ENCODE data around the gene FICD. TPM values are rescaled to one million over a fixed set of nuclear protein-coding genes. Genes with fewer than 3 reads are reported as not detected.

The FICD gene
- total RNA-seq, 1 donor from 2014 or later = 3.6 TPM

GRCh38 chr12:108515916-108516315, 839 bp downstream of the FICD start:
- TF ChIP-seq, protein P1, sequence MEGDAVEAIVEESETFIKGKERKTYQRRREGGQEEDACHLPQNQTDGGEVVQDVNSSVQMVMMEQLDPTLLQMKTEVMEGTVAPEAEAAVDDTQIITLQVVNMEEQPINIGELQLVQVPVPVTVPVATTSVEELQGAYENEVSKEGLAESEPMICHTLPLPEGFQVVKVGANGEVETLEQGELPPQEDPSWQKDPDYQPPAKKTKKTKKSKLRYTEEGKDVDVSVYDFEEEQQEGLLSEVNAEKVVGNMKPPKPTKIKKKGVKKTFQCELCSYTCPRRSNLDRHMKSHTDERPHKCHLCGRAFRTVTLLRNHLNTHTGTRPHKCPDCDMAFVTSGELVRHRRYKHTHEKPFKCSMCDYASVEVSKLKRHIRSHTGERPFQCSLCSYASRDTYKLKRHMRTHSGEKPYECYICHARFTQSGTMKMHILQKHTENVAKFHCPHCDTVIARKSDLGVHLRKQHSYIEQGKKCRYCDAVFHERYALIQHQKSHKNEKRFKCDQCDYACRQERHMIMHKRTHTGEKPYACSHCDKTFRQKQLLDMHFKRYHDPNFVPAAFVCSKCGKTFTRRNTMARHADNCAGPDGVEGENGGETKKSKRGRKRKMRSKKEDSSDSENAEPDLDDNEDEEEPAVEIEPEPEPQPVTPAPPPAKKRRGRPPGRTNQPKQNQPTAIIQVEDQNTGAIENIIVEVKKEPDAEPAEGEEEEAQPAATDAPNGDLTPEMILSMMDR (IDR thresholded peaks at IDR 0.05; ENCODE audit: unreplicated experiment) = no peak
- Mint-ChIP-seq H3K27ac (no peak overlapping the region), H3K9me3 (no peaks in the 10 kb centered on the region), H3K4me3 (peak overlapping the region; percentile 88), H3K4me1 (peaks cover 18% of the 10 kb centered on the region), H3K36me3 (peaks cover 15% of the 10 kb centered on the region), H3K27me3 (ENCODE audit: low read depth) (no peaks in the 10 kb centered on the region)
- no peak for DNase-seq (ENCODE audit: low spot score in 2 of 2, unreplicated experiment in 2 of 2)

DNA sequence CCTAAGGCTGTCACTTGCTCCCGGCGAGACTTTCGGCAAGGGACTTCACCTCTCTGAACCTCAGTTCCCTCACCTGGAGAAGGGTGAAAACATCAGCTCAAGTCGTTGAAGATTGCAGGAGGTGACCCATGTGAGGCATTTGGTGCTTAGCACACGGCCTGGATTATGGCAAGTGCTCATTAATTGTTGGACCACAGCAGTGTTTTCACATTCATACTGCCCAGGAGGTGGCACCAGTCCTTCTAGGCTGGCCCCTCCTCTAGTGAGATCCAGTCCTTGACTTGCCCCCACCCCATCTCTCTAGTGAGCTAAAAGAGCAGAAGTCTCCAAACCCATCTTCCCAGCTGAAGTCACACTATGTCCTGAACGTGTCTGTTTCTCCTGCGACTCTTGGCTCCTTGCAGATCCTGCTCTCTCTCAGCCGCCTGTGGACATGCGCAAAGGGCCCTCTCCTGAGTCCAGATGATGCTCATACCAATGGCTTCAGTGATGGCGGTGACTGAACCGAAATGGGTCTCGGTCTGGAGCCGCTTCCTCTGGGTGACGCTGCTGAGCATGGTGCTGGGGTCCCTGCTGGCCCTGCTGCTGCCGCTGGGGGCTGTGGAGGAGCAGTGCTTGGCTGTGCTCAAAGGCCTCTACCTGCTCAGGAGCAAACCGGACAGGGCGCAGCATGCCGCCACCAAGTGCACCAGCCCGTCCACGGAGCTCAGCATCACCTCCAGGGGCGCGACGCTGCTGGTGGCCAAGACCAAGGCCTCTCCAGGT, 1.6 kb downstream of the FICD start:
- TF ChIP-seq, protein P1 (IDR thresholded peaks at IDR 0.05; ENCODE audit: unreplicated experiment) = no peak
- Mint-ChIP-seq H3K36me3 (peaks cover 19% of the 10 kb centered on the region), H3K27ac (no peak overlapping the region), H3K4me3 (peak overlapping the region; percentile 88), H3K27me3 (ENCODE audit: low read depth) (no peaks in the 10 kb centered on the region), H3K4me1 (peaks cover 14% of the 10 kb centered on the region), H3K9me3 (no peaks in the 10 kb centered on the region)
- no peak for DNase-seq (ENCODE audit: low spot score in 2 of 2, unreplicated experiment in 2 of 2)

GRCh38 chr12:108517288-108518100, 2.4 kb downstream of the FICD start:
- H3K4me1 Mint-ChIP-seq = peaks cover 10% of the 10 kb centered on the region
- H3K36me3 Mint-ChIP-seq = peaks cover 22% of the 10 kb centered on the region

DNA sequence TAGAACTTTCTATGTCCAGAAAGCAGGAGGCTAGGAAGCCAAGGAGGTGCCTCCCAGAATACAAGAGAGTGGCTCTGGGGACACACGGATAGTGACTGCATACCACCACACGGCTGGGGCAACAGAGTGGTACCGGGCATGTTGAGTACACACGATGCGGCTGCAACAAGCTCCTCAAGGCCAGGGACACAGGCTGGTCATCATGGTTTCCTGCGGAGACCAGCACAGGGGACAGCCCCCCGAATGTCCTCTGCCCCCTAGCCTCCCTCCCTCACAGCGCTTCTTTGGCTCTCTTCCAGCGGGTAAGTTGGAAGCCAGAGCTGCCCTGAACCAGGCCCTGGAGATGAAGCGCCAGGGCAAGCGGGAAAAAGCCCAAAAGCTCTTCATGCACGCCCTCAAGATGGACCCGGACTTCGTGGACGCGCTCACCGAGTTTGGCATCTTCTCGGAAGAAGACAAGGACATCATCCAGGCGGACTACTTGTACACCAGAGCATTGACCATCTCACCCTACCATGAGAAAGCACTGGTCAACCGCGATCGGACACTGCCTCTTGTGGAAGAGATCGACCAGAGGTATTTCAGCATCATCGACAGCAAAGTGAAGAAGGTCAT, 3.1 kb downstream of the FICD start:
- TF ChIP-seq, protein P1 (IDR thresholded peaks at IDR 0.05; ENCODE audit: unreplicated experiment) = no peak
- Mint-ChIP-seq H3K9me3 (no peaks in the 10 kb centered on the region), H3K4me1 (peaks cover 10% of the 10 kb centered on the region), H3K36me3 (peaks cover 22% of the 10 kb centered on the region), H3K4me3 (no peak overlapping the region), H3K27ac (no peak overlapping the region), H3K27me3 (ENCODE audit: low read depth) (no peaks in the 10 kb centered on the region)
- DNase-seq (ENCODE audit: low spot score in 2 of 2, unreplicated experiment in 2 of 2) = no peak

More at GRCh38 chr12:108517288-108518100, 2.4 kb downstream of the FICD start:
- no peak for DNase-seq (ENCODE audit: low spot score in 2 of 2, unreplicated experiment in 2 of 2)
- Mint-ChIP-seq H3K27me3 (ENCODE audit: low read depth) (no peaks in the 10 kb centered on the region), H3K4me3 (peak overlapping the region; percentile 88), H3K9me3 (no peaks in the 10 kb centered on the region), H3K27ac (no peak overlapping the region)
- TF ChIP-seq, protein P1 (IDR thresholded peaks at IDR 0.05; ENCODE audit: unreplicated experiment) = no peak

DNA sequence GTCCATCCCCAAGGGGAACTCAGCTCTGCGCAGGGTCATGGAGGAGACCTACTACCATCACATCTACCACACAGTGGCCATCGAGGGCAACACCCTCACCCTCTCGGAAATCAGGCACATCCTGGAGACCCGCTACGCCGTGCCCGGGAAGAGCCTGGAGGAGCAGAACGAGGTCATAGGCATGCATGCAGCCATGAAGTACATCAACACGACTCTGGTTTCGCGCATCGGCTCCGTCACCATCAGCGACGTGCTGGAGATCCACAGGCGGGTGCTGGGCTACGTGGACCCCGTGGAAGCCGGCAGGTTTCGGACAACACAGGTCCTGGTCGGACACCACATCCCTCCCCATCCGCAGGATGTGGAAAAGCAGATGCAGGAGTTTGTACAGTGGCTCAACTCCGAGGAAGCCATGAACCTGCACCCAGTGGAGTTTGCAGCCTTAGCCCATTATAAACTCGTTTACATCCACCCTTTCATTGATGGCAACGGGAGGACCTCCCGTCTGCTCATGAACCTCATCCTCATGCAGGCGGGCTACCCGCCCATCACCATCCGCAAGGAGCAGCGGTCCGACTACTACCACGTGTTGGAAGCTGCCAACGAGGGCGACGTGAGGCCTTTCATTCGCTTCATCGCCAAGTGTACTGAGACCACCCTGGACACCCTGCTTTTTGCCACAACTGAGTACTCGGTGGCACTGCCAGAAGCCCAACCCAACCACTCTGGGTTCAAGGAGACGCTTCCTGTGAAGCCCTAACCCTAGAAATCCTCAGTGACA, 3.8 kb downstream of the FICD start:
- Mint-ChIP-seq H3K9me3 (no peaks in the 10 kb centered on the region), H3K36me3 (peaks cover 26% of the 10 kb centered on the region), H3K27me3 (ENCODE audit: low read depth) (no peaks in the 10 kb centered on the region), H3K4me3 (no peak overlapping the region), H3K27ac (no peak overlapping the region), H3K4me1 (peaks cover 10% of the 10 kb centered on the region)
- TF ChIP-seq, protein P1 (IDR thresholded peaks at IDR 0.05; ENCODE audit: unreplicated experiment) = no peak
- DNase-seq (ENCODE audit: low spot score in 2 of 2, unreplicated experiment in 2 of 2) = no peak

Measured in mesothelial cell of epicardium (in vitro differentiated cells).